ENCODE measurements around the gene IZUMO2.
A peak's percentile ranks its signal among the peaks of the same experiment; 100 is the strongest.

Gene IZUMO2

GRCh38 chr19:50189331-50189730, 26.2 kb upstream of the IZUMO2 start:
- DNase-seq (ENCODE audit: low read depth, low spot score) = no peak
- no peak overlapping the region for H3K27ac ChIP-seq

GRCh38 chr19:50187937-50188336, 24.9 kb upstream of the IZUMO2 start:
- DNase-seq (ENCODE audit: low read depth, low spot score) = no peak
- no peak overlapping the region for H3K27ac ChIP-seq

- H3K27ac ChIP-seq = no peak overlapping the region
- no peak for DNase-seq (ENCODE audit: low read depth, low spot score)
Observed at GRCh38 chr19:50184196-50184595, 21.1 kb upstream of the IZUMO2 start.

GRCh38 chr19:50181121-50181520, 18.0 kb upstream of the IZUMO2 start:
- DNase-seq (ENCODE audit: low read depth, low spot score) = no peak
- H3K27ac ChIP-seq = no peak overlapping the region

- H3K27ac ChIP-seq = peak overlapping the region; percentile 48
- DNase-seq (ENCODE audit: low read depth, low spot score) = no peak
Observed at GRCh38 chr19:50178859-50179537, 15.9 kb upstream of the IZUMO2 start.

GRCh38 chr19:50178320-50178719, 15.2 kb upstream of the IZUMO2 start:
- peak overlapping the region; percentile 48 for H3K27ac ChIP-seq
- DNase-seq (ENCODE audit: low read depth, low spot score) = no peak

GRCh38 chr19:50176775-50177174, 13.7 kb upstream of the IZUMO2 start:
- no peak overlapping the region for H3K27ac ChIP-seq
- DNase-seq (ENCODE audit: low read depth, low spot score) = no peak

- DNase-seq (ENCODE audit: low read depth, low spot score) = no peak
- H3K27ac ChIP-seq = no peak overlapping the region
Observed at GRCh38 chr19:50175924-50176323, 12.8 kb upstream of the IZUMO2 start.

GRCh38 chr19:50174100-50174793, 11.2 kb upstream of the IZUMO2 start:
- DNase-seq (ENCODE audit: low read depth, low spot score) = no peak
- H3K27ac ChIP-seq = no peak overlapping the region

GRCh38 chr19:50173127-50173526, 10.0 kb upstream of the IZUMO2 start:
- no peak overlapping the region for H3K27ac ChIP-seq
- DNase-seq (ENCODE audit: low read depth, low spot score) = no peak

- H3K27ac ChIP-seq = no peak overlapping the region
- DNase-seq (ENCODE audit: low read depth, low spot score) = no peak
Observed at GRCh38 chr19:50172726-50173125, 9.6 kb upstream of the IZUMO2 start.

GRCh38 chr19:50171752-50172151, 8.7 kb upstream of the IZUMO2 start:
- DNase-seq (ENCODE audit: low read depth, low spot score) = no peak
- H3K27ac ChIP-seq = no peak overlapping the region

- no peak for DNase-seq (ENCODE audit: low read depth, low spot score)
- H3K27ac ChIP-seq = no peak overlapping the region
Observed at GRCh38 chr19:50167314-50167721, 4.2 kb upstream of the IZUMO2 start.

- no peak for DNase-seq (ENCODE audit: low read depth, low spot score)
- H3K27ac ChIP-seq = no peak overlapping the region
Observed at GRCh38 chr19:50159078-50159477, 4.0 kb downstream of the IZUMO2 start.

GRCh38 chr19:50158577-50158976, 4.5 kb downstream of the IZUMO2 start:
- H3K27ac ChIP-seq = no peak overlapping the region
- no peak for DNase-seq (ENCODE audit: low read depth, low spot score)

GRCh38 chr19:50155520-50156109, 7.5 kb downstream of the IZUMO2 start:
- DNase-seq (ENCODE audit: low read depth, low spot score) = no peak
- no peak overlapping the region for H3K27ac ChIP-seq

- DNase-seq (ENCODE audit: low read depth, low spot score) = no peak
- no peak overlapping the region for H3K27ac ChIP-seq
Observed at GRCh38 chr19:50154529-50154928, 8.6 kb downstream of the IZUMO2 start.

GRCh38 chr19:50152578-50152977, 10.5 kb downstream of the IZUMO2 start:
- no peak overlapping the region for H3K27ac ChIP-seq
- DNase-seq (ENCODE audit: low read depth, low spot score) = no peak

- H3K27ac ChIP-seq = no peak overlapping the region
- no peak for DNase-seq (ENCODE audit: low read depth, low spot score)
Observed at GRCh38 chr19:50148528-50148927, 14.6 kb downstream of the IZUMO2 start.

- DNase-seq (ENCODE audit: low read depth, low spot score) = peak; percentile 69
- H3K27ac ChIP-seq = no peak overlapping the region
Observed at GRCh38 chr19:50147462-50148423, 15.3 kb downstream of the IZUMO2 start.
